GM18951 (cell line): ENCODE results near the gene ALG14.
"Not testable (repeated sequence)": the region's sequence is repeated elsewhere in the genome, so short reads cannot be mapped to it uniquely, and the experiment has no call there.

ENCODE experiments used
- POLR2A ChIP-seq: IDR thresholded peaks from 4 replicates; pipeline ENCODE4 v1.6.1; 2011; ENCODE audit warnings: mild to moderate bottlenecking; ENCODE audit not compliant: insufficient read length, insufficient read depth; ENCODE audit errors: extremely low read depth
- in situ Hi-C: fragments of 300-500 bp; cut with MboI; formaldehyde crosslinking; loops from one replicate; pipeline ENCODE4 v1.12.0; 2022; ENCODE audit warnings: low sequenced_read_pairs, mixed read lengths, inconsistent platforms; ENCODE audit not compliant: unreplicated experiment

The ALG14 gene

DNA sequence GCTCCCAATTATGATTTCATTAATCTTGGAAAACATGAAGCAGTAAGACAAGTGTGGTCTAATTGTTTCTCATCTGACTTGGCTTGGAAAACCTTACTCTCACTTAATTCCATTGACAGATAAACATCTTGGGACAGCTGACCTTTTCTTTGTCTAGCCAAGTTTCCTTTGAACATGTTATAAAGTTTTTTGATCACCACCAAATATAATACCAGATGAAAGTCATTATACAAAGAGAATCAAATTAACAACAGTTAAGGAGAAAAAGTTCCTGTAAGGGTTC lies 50.2 kb downstream of the ALG14 start:
- in situ Hi-C loops = no loop called here

DNA sequence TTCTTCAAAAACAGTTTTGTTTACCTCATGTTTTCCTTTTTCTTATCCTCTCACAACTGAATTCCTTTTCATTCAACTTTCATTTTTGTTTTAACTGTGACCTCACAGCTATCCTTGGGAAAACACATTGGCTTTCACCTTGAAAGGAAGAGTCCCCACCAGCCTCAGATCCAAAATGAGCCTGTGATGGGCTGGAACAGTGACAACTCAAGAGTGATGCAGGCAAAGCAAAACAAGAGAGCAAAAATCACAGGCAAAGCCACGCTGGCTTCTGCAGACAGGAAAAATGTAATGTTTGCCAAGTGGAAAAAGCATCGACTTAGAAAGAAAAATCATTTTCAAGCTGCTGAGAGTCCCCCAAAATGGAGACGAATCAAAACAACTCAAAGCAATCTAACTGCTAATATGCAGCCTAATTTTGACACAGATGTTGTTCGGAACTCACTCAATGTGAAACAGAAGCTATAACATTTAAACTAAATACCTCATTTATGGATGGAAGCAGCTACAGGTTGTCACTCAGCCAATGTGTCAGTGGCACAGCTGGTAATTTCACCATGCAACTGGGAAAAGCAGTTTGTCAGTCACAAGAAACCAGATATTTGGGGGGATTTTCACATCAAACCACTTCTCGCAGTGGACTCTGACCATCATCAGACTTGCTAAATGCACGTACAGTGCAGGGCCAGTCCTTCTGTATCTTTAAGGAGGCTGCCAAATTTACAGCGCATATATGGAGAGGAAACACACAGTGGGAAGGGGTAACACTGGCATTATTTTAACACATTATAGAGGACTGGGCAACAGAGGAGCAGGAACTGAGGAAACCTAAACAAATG lies 50.7 kb downstream of the ALG14 start:
- in situ Hi-C loops = no loop called here
- TF ChIP-seq POLR2A = no peak

More for the DNA sequence above, 50.2 kb downstream of the ALG14 start:
- TF ChIP-seq POLR2A = no peak

DNA sequence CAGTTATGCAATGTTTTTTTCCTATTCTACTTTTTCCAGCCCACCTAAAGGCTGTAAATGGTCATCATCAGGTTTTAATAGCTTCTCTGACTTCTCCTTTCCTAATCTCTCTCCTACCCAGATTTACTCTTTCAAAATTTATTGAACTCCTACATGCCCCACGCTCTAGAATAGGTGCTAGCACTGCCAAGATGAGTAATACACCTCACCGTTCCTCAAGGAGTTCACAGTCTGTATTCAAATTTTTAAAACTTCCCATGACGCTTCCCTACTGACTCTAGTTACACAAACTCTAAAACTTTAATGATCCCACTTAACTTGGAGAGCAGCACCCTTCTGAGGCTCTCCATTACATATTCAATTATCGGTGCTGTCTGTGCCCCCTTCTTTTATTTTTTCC lies 51.6 kb downstream of the ALG14 start:
- in situ Hi-C loops = no loop called here

DNA sequence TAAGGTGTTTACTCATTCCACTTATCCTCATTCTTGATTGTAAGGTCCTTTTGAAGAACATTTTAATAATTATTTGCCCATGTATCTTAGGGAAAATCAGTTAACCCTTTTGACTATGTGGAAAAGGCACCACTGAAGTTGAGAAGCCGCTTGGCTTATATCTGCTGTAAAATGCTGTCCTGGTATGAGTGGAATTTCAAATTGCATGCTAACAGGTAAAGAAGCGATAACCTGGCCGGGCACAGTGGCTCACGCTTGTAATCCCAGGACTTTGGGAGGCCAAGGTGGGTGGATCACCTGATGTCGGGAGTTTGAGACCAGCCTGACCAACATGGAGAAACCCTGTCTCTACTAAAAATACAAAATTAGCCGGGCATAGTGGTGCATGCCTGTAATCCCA lies 53.3 kb downstream of the ALG14 start:
- in situ Hi-C loops = not testable (repeated sequence)

More for the DNA sequence above, 51.6 kb downstream of the ALG14 start:
- no peak for TF ChIP-seq POLR2A

DNA sequence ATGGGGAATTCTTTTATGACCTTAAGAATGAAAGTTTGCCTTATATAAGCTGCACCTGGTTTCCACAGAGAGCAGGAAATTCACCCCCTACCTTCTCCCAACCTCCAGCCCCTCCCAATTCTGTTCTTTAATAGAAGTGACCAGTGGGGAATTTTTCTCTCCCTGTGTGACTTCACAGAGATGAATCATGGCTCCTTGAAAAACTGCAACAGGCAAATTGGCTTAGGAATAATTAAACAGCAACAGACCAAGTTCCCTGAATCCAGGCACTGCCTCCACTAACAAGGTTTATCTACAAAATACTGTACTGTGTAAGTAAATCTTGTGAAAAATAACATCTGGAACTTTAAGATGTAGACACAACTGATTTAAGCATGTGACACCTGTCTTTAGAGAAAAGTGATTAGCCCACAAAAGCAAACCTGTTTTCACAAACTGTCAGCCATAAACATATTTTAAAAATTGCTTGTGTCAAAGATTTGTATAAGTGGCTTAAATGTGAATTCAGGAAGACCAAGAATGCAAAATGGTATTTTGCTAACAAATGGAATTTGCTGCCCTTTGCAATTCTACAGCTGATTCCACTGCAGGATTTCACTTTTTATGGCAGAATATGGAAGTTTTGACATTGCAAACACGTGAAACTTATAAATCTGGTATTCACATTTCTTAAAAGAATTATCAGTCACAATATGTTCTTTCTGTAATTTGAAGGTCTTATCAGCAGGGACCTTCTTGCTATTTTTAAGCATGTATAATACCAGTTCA lies 54.0 kb downstream of the ALG14 start:
- in situ Hi-C loops = no loop called here
- TF ChIP-seq POLR2A = no peak

DNA sequence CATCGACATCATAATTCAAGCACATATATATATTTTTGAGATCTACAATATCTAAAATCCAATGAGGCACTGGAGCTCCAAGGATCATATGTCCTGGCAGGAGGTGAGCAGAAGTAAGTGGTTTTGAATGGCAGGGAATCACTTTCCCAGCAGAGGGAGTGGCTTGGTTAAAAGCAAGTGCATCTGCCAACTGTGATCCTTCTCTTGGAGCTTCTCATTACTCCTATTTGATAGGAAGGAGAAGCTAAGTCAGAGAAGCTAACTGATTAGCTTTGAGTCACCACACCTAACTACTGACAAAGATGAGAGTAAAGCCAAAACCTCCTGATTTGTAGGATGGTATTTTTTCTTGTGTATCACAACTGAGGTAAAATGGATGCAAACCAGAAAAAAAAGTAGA lies 55.0 kb downstream of the ALG14 start:
- in situ Hi-C loops = no loop called here
- TF ChIP-seq POLR2A = no peak

DNA sequence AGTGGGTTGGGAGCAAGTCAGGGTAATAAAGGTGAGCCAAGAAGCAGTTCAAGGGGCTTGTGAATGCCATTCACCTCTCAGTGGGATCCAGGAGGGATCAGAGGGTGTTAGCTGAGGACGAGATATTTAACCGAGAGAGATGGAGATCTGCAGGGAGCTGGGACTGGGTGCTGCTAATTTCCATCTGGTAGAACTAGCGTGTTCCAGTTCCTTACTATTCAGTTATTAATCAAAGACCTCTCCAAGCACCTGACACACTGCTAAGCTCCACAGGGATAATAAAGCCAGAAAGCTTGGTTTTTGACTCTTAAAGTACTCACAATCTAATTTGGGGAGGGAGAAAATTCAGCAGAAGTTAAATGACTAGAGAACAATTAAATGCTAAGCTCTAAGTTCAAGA lies 57.7 kb downstream of the ALG14 start:
- in situ Hi-C loops = no loop called here
- no peak for TF ChIP-seq POLR2A

DNA sequence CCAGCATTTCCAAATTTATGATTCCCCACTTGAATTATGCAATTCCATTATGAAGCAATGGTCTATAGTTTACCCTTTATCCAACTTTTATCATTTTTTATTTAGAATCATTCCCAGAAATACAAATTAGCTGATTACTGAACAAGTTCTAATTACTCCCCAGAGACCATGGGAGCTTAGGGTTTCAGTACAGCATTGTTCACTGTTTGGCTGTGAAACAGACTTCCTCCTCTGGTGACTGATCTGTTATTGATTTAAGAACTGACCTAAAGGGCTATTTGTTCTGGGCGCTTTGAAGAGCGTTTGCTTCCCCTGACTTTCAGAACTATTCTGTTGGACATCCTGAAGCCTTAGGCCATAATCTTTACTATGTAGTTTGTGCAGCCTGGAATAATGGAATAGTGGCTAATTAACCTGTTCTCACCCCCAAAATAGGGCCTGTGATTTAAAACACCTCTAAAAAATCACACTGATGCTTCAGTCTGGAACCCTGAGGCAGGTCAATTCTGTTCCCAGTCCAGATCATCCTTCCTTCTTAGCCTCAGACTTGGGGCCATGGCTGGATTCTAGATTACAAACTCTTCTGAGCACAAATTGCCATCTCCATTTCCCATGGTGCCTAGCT lies 58.7 kb downstream of the ALG14 start:
- no peak for TF ChIP-seq POLR2A
- in situ Hi-C loops = no loop called here

DNA sequence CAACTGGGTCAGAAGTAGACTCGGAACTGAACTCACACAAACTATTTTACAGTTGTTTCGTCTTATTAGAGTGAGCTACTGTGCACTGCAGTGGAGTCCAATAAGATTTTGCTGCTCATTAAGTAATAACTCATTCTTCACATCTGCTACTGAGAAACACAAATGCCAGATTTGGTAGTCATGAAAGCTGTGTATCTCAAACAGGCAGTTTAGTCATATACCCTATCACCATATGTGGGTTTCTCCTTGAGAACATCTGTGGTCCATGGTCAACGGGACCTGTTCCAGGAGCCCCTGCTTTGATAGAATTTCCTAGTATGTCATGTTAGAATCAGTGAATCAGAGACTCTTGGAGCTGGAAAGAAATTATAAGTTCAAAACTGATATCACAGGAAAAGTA lies 60.4 kb downstream of the ALG14 start:
- no peak for TF ChIP-seq POLR2A
- in situ Hi-C loops = no loop called here

DNA sequence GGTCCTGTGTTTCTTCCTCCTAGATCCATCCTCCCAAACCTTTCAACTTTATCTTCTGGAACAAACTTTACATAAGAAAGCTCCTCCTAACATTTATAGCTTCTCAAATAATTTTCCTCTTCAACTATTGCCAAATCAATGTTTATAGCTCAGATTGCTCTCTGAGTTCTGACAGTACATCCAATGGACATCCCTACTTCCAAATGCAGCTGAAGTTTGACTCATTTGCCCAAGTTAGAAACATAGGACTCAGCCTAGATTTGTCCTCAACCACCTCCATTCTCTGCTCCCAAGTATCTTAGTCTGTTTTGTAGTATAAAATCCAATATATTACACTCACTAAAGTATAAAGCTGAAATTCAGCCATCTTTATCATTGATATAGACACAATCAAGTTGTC lies 62.6 kb downstream of the ALG14 start:
- in situ Hi-C loops = no loop called here
- no peak for TF ChIP-seq POLR2A

DNA sequence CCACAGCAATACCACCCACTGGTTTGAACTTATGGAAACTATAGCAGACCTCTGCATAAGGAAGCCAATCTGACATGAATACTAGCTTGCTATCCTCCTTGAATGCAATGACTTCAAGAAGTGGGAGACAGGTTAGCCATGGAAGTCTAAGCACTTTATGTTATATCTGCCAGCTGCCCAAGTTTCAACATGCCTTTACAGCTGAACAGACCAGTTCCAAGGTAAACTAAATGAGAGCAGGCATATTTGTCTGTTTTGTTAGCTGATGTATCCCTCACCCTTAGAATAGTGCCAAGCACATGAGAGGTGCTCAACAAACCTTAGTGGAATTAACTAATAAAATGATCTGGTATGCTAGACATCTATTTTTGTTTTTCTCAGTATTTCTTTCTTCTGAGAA lies 65.1 kb downstream of the ALG14 start:
- in situ Hi-C loops = no loop called here
- no peak for TF ChIP-seq POLR2A

DNA sequence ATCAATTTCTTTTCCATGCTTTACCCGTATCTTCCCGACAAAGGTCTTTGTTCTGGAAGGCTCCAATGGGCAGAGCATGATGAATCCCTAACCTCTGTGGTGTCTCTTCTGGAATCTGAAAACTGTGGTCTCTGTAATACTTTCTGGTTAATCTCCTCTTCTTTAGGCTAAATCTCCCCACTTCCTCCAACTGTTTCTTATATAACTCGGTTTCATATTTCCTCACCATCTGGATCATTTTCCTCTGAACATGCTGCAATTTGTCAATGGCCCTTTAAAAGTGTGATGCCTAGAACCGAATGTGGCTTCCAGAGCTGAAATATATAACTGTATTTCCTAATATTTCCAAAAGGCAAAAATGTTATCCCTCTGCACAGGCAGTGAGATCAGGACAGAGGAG lies 66.1 kb downstream of the ALG14 start:
- TF ChIP-seq POLR2A = no peak
- in situ Hi-C loops = no loop called here

DNA sequence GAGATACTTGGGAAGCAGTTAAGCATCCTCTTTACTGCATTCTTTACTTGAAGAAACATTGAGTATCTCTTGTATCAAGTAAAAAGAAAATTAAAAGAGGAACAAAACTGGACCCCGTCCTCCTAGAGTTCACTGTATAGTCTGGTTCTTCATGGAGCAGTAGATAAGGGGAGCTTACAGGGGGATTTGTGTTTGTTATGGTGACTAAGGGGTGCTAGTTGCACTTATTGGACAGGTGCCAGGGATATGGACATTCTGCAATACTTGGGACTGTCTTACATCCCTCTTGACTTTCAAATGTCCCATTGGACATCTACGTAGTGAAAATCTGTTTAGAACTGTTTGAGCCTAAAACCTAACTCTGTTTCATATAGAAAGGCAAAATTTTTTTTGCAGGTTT lies 67.2 kb downstream of the ALG14 start:
- in situ Hi-C loops = no loop called here

DNA sequence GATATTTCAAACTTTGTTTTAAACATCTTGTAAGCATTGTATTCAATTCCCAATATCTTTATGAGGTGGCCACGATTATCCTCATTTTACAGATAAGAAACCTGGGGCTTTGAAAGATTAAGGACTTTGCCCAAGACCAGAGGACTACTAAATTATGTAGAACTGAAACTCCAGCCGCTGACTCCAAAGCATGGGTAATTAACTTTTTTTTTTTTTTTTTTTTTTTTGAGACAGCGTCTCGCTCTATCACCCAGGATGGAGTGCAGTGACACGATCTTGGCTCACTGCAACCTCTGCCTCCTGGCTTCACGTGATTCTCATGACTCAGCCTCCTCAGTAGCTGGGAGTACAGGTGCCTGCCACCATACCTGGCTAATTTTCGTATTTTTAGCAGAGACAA lies 68.7 kb downstream of the ALG14 start:
- in situ Hi-C loops = no loop called here
- no peak for TF ChIP-seq POLR2A

More for the DNA sequence above, 67.2 kb downstream of the ALG14 start:
- TF ChIP-seq POLR2A = no peak
